Hepatocyte (in vitro differentiated cells): ENCODE results near the gene PTPRO.

Source experiments
- EZH2phosphoT487 ChIP-seq: fragments of 200-600 bp; sonication (generic); IDR thresholded peaks from one replicate; pipeline ENCODE4 v1.6.1; 2018; ENCODE audit warnings: antibody characterized with exemption, mild to moderate bottlenecking, low read depth, moderate library complexity; ENCODE audit not compliant: unreplicated experiment, severe bottlenecking
- TF ChIP-seq, protein P1 (sequence below): fragments of 200-600 bp; sonication (generic); IDR thresholded peaks from 2 replicates; pipeline ENCODE4 v1.5.1; 2016; ENCODE audit warnings: antibody characterized with exemption, mild to moderate bottlenecking; ENCODE audit not compliant: poor library complexity

DNA sequence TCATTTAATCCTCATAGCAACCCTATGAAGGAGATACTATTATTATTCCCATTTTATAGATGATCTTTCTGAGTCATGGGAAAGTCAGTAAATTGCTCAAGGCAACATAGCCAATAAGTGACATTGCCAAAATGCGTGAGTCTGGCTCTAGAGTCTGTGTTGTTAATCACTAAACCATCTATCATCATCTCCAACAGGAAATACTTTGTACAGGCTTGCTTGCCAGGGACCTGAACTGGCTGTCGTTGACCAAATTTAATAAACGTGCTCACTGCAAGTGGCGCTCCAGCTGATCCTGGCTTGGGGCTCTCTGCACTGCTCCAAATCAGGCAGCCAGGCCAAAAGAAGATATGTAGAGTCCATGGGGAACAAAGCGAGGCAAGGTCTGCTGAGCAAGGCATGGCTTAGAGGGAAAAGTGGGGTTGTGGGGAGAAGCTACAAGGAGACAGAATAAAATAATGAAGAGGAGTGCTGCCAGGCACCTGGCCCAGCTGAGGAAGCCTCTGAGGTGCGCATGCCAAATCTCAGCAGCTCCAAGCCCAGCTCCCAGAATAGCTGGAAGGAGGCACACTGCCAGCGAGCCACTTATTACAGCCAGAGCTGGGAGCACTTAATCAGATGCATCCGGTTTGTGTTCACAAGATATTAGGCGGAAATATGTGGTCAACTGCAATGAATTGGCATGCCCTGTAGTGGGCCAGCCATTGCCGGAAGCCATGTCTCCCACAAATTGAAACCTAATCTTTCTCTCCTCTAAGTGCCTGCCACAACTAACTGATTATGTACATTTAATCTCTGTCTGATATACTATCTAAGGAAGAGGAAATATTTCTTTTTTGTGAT is 43.3 kb upstream of the PTPRO start:
- TF ChIP-seq, protein P1, sequence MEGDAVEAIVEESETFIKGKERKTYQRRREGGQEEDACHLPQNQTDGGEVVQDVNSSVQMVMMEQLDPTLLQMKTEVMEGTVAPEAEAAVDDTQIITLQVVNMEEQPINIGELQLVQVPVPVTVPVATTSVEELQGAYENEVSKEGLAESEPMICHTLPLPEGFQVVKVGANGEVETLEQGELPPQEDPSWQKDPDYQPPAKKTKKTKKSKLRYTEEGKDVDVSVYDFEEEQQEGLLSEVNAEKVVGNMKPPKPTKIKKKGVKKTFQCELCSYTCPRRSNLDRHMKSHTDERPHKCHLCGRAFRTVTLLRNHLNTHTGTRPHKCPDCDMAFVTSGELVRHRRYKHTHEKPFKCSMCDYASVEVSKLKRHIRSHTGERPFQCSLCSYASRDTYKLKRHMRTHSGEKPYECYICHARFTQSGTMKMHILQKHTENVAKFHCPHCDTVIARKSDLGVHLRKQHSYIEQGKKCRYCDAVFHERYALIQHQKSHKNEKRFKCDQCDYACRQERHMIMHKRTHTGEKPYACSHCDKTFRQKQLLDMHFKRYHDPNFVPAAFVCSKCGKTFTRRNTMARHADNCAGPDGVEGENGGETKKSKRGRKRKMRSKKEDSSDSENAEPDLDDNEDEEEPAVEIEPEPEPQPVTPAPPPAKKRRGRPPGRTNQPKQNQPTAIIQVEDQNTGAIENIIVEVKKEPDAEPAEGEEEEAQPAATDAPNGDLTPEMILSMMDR = no peak
- TF ChIP-seq EZH2phosphoT487 = no peak
